Kidney tubule cell (primary cell): Measurements from ENCODE around the gene CHI3L2.

Experiments
- DNase-seq: peaks from one replicate; pipeline ENCODE4 v3.0.0-alpha.2; 2018; ENCODE audit warnings: low spot score

CHI3L2 gene

DNA sequence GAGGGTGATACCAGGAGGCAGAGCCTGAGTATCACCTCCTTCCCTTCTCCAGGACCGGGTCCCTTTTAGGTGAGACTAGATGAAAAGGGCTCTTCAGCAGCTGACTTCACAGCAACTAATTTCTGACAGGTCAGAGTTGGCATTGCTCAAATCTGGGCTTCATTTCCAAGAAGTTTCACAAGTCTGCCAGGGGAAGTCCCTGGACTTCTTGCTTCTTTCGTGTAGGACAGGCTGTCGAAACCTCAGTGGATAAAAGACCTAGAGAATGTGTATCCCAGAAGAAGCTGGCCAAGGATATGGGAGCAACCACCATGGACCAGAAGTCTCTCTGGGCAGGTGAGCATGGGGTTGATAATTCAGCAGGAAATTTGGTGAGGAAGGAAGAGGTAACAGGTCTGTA lies at the start of gene CHI3L2:
TSS of gene CHI3L2 (plus strand) at position 280 of the 400 bp plus-strand sequence. CDS start at position 297, 17 bp downstream.
- DNase-seq, result no peak

- no peak for DNase-seq
Observed at GRCh38 chr1:111179968-111180533, 47.5 kb upstream of the CHI3L2 start.

- no peak for DNase-seq
Observed at GRCh38 chr1:111182052-111182451, 45.5 kb upstream of the CHI3L2 start.

DNA sequence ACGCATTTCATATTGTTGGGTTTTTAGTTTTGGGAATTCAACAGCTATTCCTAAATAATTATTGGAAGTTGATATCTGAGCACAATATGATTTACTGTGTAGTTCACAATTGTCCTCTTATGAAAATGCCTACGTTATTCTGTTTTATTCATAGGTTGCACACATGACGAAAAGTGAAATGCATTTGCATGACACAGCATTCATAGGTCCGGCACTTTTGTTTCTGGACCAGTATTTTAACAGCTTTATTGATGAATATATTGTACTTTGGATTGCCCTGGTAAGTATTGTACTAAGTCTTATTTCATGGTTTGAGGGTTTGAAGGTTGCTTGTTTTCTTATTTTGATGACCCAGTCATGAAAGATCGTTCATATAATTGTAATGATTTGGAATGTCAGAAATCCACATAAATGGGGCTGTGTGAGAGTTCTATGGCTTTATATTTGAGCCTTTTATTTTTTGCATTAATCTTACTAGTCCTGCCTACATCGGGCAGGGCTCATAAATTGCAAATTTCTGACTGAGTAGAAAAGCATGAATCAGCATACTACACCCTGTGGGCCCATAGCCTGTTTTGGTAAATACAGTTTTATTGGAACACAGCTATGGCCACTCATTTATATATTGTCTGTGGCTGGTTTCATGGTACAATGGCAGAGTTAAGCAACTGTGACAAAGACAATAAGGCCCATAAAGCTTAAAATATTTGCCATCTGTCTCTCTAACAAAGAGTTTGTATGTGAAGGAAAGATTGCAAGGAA lies 44.0 kb upstream of the CHI3L2 start:
- DNase-seq, result no peak

- DNase-seq, result no peak
Observed at GRCh38 chr1:111184663-111185062, 42.9 kb upstream of the CHI3L2 start.

DNA sequence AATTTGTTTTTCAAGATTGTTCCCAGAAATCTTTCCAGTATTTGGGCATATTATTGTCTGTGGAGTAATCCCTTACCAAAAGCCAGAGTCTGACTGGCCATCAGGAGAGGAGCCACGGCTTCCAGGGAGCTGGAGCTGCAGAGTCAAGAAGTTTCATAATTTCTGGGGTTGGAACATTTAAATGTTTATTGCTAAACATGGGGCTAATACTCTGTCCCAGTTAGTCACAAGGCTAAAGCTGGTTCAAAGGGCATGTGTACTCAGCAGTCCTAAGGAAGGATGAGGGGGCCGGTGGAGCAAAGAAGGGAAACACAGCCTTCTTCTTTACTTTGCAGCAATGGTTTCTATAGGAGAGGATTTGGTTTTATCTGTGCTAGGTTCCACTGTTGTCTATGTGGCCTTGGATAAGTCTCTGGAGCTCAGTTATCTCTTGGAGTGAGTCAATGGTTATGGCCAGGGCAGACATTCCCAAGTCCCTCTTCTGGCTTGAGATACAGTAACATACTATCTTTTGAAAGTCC lies 36.5 kb upstream of the CHI3L2 start:
- no peak for DNase-seq

- peak; percentile 68 for DNase-seq
Observed at GRCh38 chr1:111191496-111191895, 36.0 kb upstream of the CHI3L2 start.

GRCh38 chr1:111192074-111192473 lies 35.4 kb upstream of the CHI3L2 start:
- DNase-seq, result no peak

DNA sequence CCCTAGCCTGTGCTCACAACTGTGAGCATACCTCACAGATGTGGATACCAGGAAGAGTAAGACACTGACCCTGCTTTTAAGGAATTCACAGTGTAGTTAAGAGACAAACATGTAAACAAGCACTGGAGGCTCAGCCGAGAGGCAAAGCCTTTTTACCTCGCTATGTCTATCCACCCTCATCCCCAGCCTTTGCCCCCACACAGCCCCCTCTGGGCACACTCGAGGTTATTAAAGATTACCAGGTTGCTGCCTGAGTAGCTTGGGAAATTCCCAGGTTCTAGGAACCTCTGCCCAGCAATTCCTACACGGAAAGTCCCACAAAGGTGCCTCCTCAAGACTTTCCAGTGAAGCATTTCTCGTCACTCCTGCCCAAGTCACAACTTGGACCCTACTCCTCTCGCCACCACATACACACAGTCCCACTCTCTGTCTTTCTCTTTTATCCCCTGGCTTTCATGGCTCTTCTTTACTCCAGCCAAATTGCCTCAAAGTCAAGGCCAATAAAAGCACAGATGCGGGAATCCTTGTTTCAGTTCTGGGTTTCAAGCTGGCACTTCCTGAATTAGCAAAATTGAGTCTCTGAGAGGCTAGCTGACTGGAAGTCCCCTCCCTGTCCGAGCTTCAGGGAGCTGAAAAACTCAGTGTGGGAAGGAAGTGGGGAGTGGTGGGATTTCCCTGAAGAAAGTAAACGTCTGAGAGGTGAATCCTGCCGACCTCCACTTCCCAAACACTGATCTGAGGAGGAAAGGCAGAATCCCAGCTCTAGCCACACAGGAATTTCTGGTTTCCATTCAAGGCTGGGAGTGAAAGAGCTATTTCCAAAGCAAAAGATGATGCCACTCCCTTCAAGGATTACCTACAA lies 34.6 kb upstream of the CHI3L2 start:
- DNase-seq, result peak; percentile 84

DNA sequence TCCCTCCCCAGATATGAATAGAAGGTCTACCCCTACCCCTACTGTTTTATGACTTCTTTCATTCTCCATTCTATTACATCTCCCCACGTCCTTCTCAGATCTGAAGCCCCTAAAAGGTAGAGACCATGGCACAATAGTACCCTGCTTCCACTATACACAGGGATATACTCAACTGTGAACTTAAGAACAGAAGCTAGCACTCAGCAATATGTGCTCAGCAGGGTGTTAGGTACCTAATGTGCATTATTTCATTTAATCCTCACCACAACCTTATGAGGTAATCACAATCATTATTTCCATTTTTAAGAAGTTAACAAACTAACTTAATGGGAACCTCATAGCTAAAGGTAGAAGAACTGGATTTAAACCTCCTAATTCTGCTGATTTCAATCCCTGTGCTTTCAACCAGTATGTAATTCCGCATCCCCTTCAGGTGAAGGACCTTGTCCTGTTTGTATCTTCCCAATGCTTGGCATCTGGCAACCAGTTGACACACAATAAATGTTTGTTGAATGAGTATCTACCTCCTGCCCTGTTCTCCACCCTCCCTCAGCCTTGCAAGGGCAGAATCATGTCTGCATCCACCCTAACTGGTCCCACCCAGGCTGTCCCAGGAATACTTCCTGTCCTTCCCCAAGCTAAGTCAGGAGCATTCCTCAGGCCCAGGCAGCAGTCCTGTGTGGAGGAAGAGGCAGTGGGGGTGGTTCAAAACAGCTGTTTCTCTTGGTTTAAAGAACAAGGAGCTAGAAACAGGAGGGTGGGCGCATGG lies 33.6 kb upstream of the CHI3L2 start:
- peak; percentile 61 for DNase-seq

DNA sequence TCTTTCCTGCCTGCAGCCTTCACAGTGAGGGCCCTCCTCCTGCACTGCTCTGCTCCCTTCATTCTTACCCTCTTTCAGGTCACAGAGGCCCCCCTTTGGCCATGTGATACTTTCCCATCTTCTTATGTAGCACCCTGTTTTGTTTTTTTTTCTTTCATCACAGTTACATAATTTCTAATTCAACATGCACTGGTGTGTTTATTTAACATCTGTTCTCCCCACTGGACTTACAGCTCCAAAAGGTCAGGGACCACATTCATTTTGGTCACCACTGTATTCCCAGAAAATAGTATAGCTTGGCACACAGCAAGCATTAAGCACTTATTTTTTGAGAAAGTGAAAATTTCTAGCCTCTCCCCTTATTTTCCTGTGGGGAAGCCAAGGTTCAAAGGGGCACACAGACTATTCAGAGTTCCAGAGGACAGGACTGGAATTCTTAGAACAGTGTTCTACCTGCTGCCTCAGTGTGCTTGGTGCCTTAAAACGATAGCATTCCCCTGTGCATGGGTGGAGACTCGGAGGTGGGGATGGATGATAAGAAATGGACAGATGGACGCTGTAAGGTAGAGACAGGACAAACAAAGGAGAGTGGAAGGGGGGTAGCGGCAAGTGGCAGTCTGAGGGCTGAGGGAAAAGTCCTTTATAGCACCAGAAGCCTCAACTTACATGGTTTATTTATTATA lies 32.4 kb upstream of the CHI3L2 start:
- no peak for DNase-seq

GRCh38 chr1:111196213-111196612 lies 31.3 kb upstream of the CHI3L2 start:
- DNase-seq, result no peak

DNA sequence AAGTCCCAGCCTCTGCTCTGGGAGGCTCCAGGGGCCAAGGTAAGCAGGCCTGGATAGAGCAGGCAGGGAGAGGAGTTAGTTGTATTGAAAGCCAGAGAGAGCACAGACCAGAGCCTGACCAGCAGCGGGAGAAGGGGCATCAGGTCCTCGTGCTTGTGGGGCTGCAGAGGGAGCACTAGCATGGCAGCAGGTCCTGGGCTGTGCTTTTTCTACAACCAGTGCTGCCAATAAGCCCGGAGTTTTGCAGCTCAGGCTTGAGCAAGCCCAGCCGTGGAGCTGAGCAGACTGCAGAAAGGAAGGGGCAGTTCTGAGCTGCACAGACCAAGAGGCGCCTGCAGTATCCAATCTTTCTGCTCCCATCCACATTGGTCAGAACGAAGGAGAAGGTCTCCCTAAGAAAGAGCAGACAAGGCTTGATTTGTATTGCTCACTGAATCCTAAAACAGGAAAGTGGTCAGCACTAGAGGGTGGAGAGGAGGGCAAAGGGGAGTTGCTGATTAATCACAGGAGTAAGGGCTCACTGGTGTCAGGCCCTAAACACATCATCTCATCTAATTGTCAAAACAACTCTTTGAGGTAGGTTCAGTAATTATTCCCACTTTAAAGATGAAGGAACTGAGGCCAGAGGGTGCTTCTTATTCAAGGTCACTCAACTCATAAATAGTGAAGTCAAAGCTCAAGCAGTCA lies 29.8 kb upstream of the CHI3L2 start:
- no peak for DNase-seq

- DNase-seq, result no peak
Observed at GRCh38 chr1:111198836-111199235, 28.7 kb upstream of the CHI3L2 start.

GRCh38 chr1:111199329-111199728 lies 28.2 kb upstream of the CHI3L2 start:
- no peak for DNase-seq

GRCh38 chr1:111199881-111200801 lies 27.4 kb upstream of the CHI3L2 start, which contains the start of gene DENND2D:
DENND2D (minus strand) TSS chr1:111200646; CDS start chr1:111200459, 187 bp downstream.
- peak; percentile 48 for DNase-seq

DNA sequence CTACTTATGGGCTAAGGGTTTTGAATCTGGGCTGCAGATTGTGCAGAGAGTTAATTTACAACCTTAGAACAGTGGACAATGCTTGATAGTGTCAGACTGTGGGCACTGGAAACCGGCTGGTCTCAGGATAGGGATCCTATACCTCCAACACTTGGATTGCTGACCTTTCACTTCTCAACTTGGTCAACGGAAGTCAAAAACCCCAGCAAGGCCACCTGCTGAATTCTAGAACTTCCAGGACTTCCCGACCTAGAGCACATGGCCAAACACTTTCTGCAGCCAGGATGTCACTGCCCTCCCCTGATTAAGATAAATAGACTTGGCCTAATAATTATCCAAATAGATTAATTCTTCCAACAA lies 26.7 kb upstream of the CHI3L2 start:
- DNase-seq, result no peak

DNA sequence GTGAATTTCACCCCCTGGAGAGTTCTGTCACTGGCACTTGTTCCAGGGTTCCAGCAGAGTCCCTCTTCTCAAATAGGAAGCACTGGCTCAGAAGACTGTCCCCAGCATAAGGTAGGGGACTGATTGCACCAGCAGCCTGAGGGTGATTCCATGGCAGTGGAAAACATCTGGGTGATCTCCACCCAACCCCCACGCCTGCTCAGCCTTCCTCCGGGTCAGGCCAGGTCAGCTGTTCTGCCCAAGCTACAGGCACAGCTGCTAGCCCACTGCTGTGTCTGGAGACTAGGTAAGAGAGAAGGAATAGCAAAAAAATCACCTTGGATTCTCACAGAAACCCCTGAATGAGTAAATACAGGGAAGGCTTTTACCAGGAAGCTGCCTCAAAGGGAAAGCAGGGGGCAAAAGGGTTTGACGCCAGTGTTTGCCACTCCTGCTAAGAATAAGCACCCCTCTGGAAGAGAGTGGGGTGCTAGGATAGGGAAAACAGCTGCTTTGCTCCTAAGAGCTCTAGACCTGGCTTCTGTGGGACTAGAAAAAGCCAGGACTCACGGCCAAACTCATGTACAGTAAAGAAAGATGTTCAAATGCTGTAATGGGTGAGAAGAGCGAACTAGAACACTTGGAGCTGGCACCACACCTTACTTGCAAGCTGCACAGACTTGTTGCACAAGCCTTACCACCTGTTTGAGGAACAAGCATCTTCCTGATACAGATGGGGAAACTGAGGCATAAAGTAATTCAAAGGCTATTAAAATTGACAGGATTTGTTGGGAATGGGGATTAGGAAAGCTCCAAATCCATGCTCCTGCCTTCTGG lies 26.0 kb upstream of the CHI3L2 start:
- no peak for DNase-seq

GRCh38 chr1:111202366-111202706 lies 25.2 kb upstream of the CHI3L2 start:
- peak; percentile 16 for DNase-seq
